Umbilical cord (tissue), 2 donors: ENCODE data around the gene GRID2. TPM values are rescaled to one million over a fixed set of nuclear protein-coding genes. Genes with fewer than 3 reads are reported as not detected.
"Not testable (repeated sequence)": the region's sequence is repeated elsewhere in the genome, so short reads cannot be mapped to it uniquely, and the experiment has no call there.

ENCODE experiments used
- DNase-seq: peaks from one replicate; pipeline ENCODE4 v3.0.0-alpha.2; 2015; ENCODE audit warnings: low spot score
- total RNA-seq: library from RNA; depleted of rRNA; stranded (reverse); fragments of >200 nt; gene quantifications from one replicate; pipeline ENCODE4 v1.2.3, GENCODE V29; 2014; ENCODE audit warnings: low replicate concordance; ENCODE audit not compliant: insufficient read depth

Gene GRID2
- total RNA-seq, 1 donor from 2014 or later, result 7.9 TPM

- DNase-seq, result peak; percentile 57
These were observed 1.5 kb downstream of the GRID2 start for GRCh38 chr4:92305148-92305877.

GRCh38 chr4:92305878-92306520, 2.2 kb downstream of the GRID2 start:
- DNase-seq, result no peak

- DNase-seq, result no peak
These were observed 3.4 kb downstream of the GRID2 start for GRCh38 chr4:92307181-92307580.

- peak; percentile 79 for DNase-seq
These were observed 4.1 kb downstream of the GRID2 start for GRCh38 chr4:92307866-92308265.

GRCh38 chr4:92317047-92317446, 13.3 kb downstream of the GRID2 start:
- DNase-seq, result no peak

GRCh38 chr4:92328095-92328494, 24.3 kb downstream of the GRID2 start:
- no peak for DNase-seq

- no peak for DNase-seq
These were observed 29.2 kb downstream of the GRID2 start for GRCh38 chr4:92333016-92333415.

GRCh38 chr4:92334716-92335350, 31.1 kb downstream of the GRID2 start:
- DNase-seq, result peak; percentile 86

- DNase-seq, result no peak
These were observed 35.9 kb downstream of the GRID2 start for GRCh38 chr4:92339676-92340075.

- DNase-seq, result no peak
These were observed 40.5 kb downstream of the GRID2 start for GRCh38 chr4:92344216-92344615.

- no peak for DNase-seq
These were observed 42.5 kb downstream of the GRID2 start for GRCh38 chr4:92346289-92346688.

GRCh38 chr4:92357966-92358365, 54.2 kb downstream of the GRID2 start:
- DNase-seq, result no peak

- DNase-seq, result no peak
These were observed 55.7 kb downstream of the GRID2 start for GRCh38 chr4:92359491-92359890.

- DNase-seq, result no peak
These were observed 58.3 kb downstream of the GRID2 start for GRCh38 chr4:92362028-92362427.

- no peak for DNase-seq
These were observed 64.9 kb downstream of the GRID2 start for GRCh38 chr4:92368653-92369052.

GRCh38 chr4:92381616-92382015, 77.8 kb downstream of the GRID2 start:
- no peak for DNase-seq

- DNase-seq, result no peak
These were observed 78.4 kb downstream of the GRID2 start for GRCh38 chr4:92382128-92382527.

GRCh38 chr4:92387459-92388069, 83.8 kb downstream of the GRID2 start:
- DNase-seq, result peak; percentile 35

- no peak for DNase-seq
These were observed 95.3 kb downstream of the GRID2 start for GRCh38 chr4:92399032-92399431.

GRCh38 chr4:92403525-92403924, 99.8 kb downstream of the GRID2 start:
- DNase-seq, result not testable (repeated sequence)

GRCh38 chr4:92406488-92406887, 102.7 kb downstream of the GRID2 start:
- no peak for DNase-seq

- DNase-seq, result no peak
These were observed 118.2 kb downstream of the GRID2 start for GRCh38 chr4:92421920-92422319.
